ENCODE measurements around the gene PDIA5.

Gene PDIA5

GRCh38 chr3:123188058-123188457, 121.2 kb downstream of the PDIA5 start:
- DNase-seq, result no peak

- DNase-seq, result no peak
Measured at GRCh38 chr3:123193448-123194101, 126.8 kb downstream of the PDIA5 start.

- DNase-seq, result no peak
Measured at GRCh38 chr3:123194552-123194951, 127.7 kb downstream of the PDIA5 start.

- DNase-seq, result no peak
Measured at GRCh38 chr3:123198372-123198771, 131.5 kb downstream of the PDIA5 start.

GRCh38 chr3:123201223-123201556, 134.4 kb downstream of the PDIA5 start:
- no peak for DNase-seq

GRCh38 chr3:123201557-123202427, 135.0 kb downstream of the PDIA5 start, which contains the start of gene SEC22A:
SEC22A (plus strand) TSS chr3:123201943; CDS start chr3:123209218, 7,275 bp downstream.
- peak; percentile 93 to 98 (median 96) for DNase-seq

GRCh38 chr3:123202451-123202850, 135.6 kb downstream of the PDIA5 start:
- peak in 1 of 6 experiments; percentile 21 for DNase-seq
